K562 (cell line): ENCODE results near the gene MYLIP. TPM values are rescaled to one million over a fixed set of nuclear protein-coding genes. Genes with fewer than 3 reads are reported as not detected.

Source experiments
- CSDE1 ChIP-seq, 2 experiments: fragments of 450-650 bp; IDR thresholded peaks; 2 replicates each; pipeline ENCODE4 v1.6.1; 2016; ENCODE audit warnings: mild to moderate bottlenecking in 1 of 2
- CTCFL ChIP-seq: IDR thresholded peaks from 2 replicates; pipeline ENCODE4 v1.6.1; 2011; ENCODE audit warnings: borderline replicate concordance, low read depth, mild to moderate bottlenecking, moderate library complexity, low read length; ENCODE audit not compliant: insufficient read depth, poor library complexity, severe bottlenecking
- HDAC8 ChIP-seq: fragments of 450-650 bp; IDR thresholded peaks from 2 replicates; pipeline ENCODE4 v1.6.1; 2016; ENCODE audit warnings: mild to moderate bottlenecking, missing genetic modification characterization, moderate library complexity, missing compliant biosample characterization
- HIVEP1 ChIP-seq: fragments of 250-450 bp; sonication (Bioruptor Pico); IDR thresholded peaks from 2 replicates; pipeline ENCODE4 v1.4.0; 2020; ENCODE audit warnings: mild to moderate bottlenecking
- HNRNPL ChIP-seq: fragments of 200-400 bp; formaldehyde crosslinking; IDR thresholded peaks from 2 replicates; pipeline ENCODE4 v1.6.1; 2017; ENCODE audit warnings: low read depth, mild to moderate bottlenecking, low read length
- KDM5B ChIP-seq: fragments of 200-600 bp; sonication (generic); IDR thresholded peaks from 2 replicates; pipeline ENCODE4 v1.6.1; 2012; ENCODE audit warnings: low read depth, mild to moderate bottlenecking, moderate library complexity, low read length, control low read depth, inconsistent platforms; ENCODE audit not compliant: insufficient replicate concordance
- NCOA1 ChIP-seq: fragments of 450-650 bp; IDR thresholded peaks from 2 replicates; pipeline ENCODE4 v1.6.1; 2016; ENCODE audit warnings: low read depth
- NELFE ChIP-seq: IDR thresholded peaks from 2 replicates; pipeline ENCODE4 v1.6.1; 2011; ENCODE audit warnings: mild to moderate bottlenecking; ENCODE audit not compliant: insufficient read depth, insufficient read length
- PATZ1 ChIP-seq: fragments of 250-450 bp; sonication (Bioruptor Pico); IDR thresholded peaks from 2 replicates; pipeline ENCODE4 v1.5.0; 2020; ENCODE audit warnings: mild to moderate bottlenecking, borderline replicate concordance
- PRPF4 ChIP-seq: fragments of 200-400 bp; formaldehyde crosslinking; IDR thresholded peaks from one replicate; pipeline ENCODE4 v1.6.1; 2017; ENCODE audit warnings: low read length, low read depth, mild to moderate bottlenecking; ENCODE audit not compliant: insufficient read depth, poor library complexity, severe bottlenecking
- TAF7 ChIP-seq: fragments of 450-650 bp; IDR thresholded peaks from 2 replicates; pipeline ENCODE4 v1.6.1; 2016; ENCODE audit warnings: missing genetic modification characterization, missing compliant biosample characterization
- TCF3 ChIP-seq: sonication (generic); formaldehyde crosslinking; IDR thresholded peaks from 2 replicates; pipeline ENCODE4 v1.4.0; 2020; ENCODE audit warnings: mild to moderate bottlenecking, missing genetic modification reagents
- TEAD1 ChIP-seq, 2 experiments: fragments of 450-650 bp in 1 of 2; sonication (generic) in 1 of 2; formaldehyde crosslinking; IDR thresholded peaks; 2 replicates each; pipeline versions ENCODE4 v1.4.0 to v1.8.0; 2020 to 2022; ENCODE audit warnings: mild to moderate bottlenecking in 2 of 2, missing genetic modification reagents in 1 of 2
- THRA ChIP-seq: fragments of 450-650 bp; IDR thresholded peaks from 2 replicates; pipeline ENCODE4 v1.6.1; 2017; ENCODE audit warnings: mild to moderate bottlenecking, moderate library complexity
- ZEB2 ChIP-seq: fragments of 450-650 bp; IDR thresholded peaks from 2 replicates; pipeline ENCODE4 v1.6.1; 2016
- ZFP30 ChIP-seq: fragments of 250-450 bp; sonication (Bioruptor Pico); IDR thresholded peaks from 2 replicates; pipeline ENCODE4 v1.8.0; 2022; ENCODE audit warnings: moderate library complexity, mild to moderate bottlenecking, inconsistent platforms, borderline replicate concordance
- ZNF23 ChIP-seq: fragments of 250-450 bp; sonication (Bioruptor Pico); IDR thresholded peaks from 2 replicates; pipeline ENCODE4 v1.4.0; 2020; ENCODE audit warnings: mild to moderate bottlenecking
- ZNF232 ChIP-seq: sonication (generic); formaldehyde crosslinking; IDR thresholded peaks from 2 replicates; pipeline ENCODE4 v1.8.0; 2022; ENCODE audit warnings: mild to moderate bottlenecking, missing genetic modification reagents
- ZNF274 ChIP-seq: IDR thresholded peaks from 2 replicates; pipeline ENCODE4 v1.6.1; 2011; ENCODE audit warnings: low read depth, mild to moderate bottlenecking, low read length, moderate library complexity, borderline replicate concordance
- ZNF395 ChIP-seq: fragments of 200-800 bp; sonication (Bioruptor generic); IDR thresholded peaks from 2 replicates; pipeline ENCODE4 v1.6.1; 2017; ENCODE audit warnings: missing genetic modification characterization, missing compliant biosample characterization
- polyA plus RNA-seq, 8 experiments: library from polyadenylated mRNA; depleted of rRNA in 4 of 8; stranded (reverse) in 5 of 8; unstranded in 3 of 8; fragments of >200 nt; fragmentation: Nextera tagmentation in 2 of 8; fragmentation: Illumina TruSeq in 1 of 8; extraction: Ambion mirVana in 2 of 8; extraction: Trizol in 1 of 8; gene quantifications; 2 replicates each; pipeline versions ENCODE4 v1.2.1 to v1.2.3, GENCODE V29; 2011 to 2014; ENCODE audit warnings: inconsistent platforms in 1 of 8, missing spikeins in 1 of 8
- total RNA-seq, 7 experiments: library from RNA; depleted of rRNA in 6 of 7; stranded (reverse); fragments of >200 nt in 6 of 7; fragmentation: Illumina TruSeq in 2 of 7; extraction: Trizol in 2 of 7; gene quantifications; 2 replicates each; pipeline versions ENCODE4 v1.2.1 to v1.2.3, GENCODE V29; 2011 to 2021; ENCODE audit warnings: low replicate concordance in 1 of 7

Gene MYLIP
- total and polyA plus RNA-seq, 9 of the 15 experiments (the other 6 are each of a cell fraction or from before 2014, with no cell fraction given) = 10.8 to 43.5 (median 31.5) TPM

GRCh38 chr6:16129623-16130401, 926 bp downstream of the MYLIP start (continued):
- TF ChIP-seq NELFE (no peak), CSDE1 (IDR thresholded peaks at IDR 0.05) (no peak), KDM5B (no peak), TCF3 (peak; percentile 20; the same call in 1 of the 2 replicates), ZNF274 (no peak), ZNF23 (CRISPR knock-in tag) (no peak), ZNF395 (CRISPR knock-in tag) (no peak), ZEB2 (peak; percentile 70), HNRNPL (peak; percentile 80; the same call in 1 of the 2 replicates), NCOA1 (no peak; the same call in 1 of the 2 replicates), CTCFL (no peak), ZFP30 (CRISPR knock-in tag) (no peak), PRPF4 (no peak), HIVEP1 (CRISPR knock-in tag) (no peak), HDAC8 (tag) (no peak), TAF7 (tag) (no peak), PATZ1 (CRISPR knock-in tag) (no peak), ZNF232 (CRISPR knock-in tag) (no peak), TEAD1 (CRISPR knock-in tag; IDR thresholded peaks at IDR 0.05) (no peak), THRA (no peak)
